ENCODE data around the gene CAV1.

Gene CAV1

GRCh38 chr7:116598861-116599260, 74.0 kb downstream of the CAV1 start:
- Histone ChIP-seq H3K36me3 (ENCODE audit: insufficient read depth, low read length) (no peaks in the 10 kb centered on the region), H3K9ac (ENCODE audit: low read depth, low read length) (no peak overlapping the region), H3K27me3 (ENCODE audit: insufficient read depth, low read length) (no peaks in the 10 kb centered on the region), H3K4me3 (ENCODE audit: low read length) (no peak overlapping the region), H3K27ac (ENCODE audit: low read depth, low read length) (no peak overlapping the region), H3K9me3 (ENCODE audit: insufficient read depth, low read depth, low read length) (no peaks in the 10 kb centered on the region), H3K4me1 (ENCODE audit: insufficient read depth, low read length) (peaks cover 5% of the 10 kb centered on the region; the same call in 1 of the 2 replicates)
- 95% methylated on average over 3 of the region's 3 CpGs for WGBS

GRCh38 chr7:116601426-116601825, 76.6 kb downstream of the CAV1 start:
- Histone ChIP-seq H3K4me3 (ENCODE audit: low read length) (no peak overlapping the region), H3K27me3 (ENCODE audit: insufficient read depth, low read length) (no peaks in the 10 kb centered on the region), H3K9me3 (ENCODE audit: insufficient read depth, low read depth, low read length) (no peaks in the 10 kb centered on the region), H3K4me1 (ENCODE audit: insufficient read depth, low read length) (peaks cover 5% of the 10 kb centered on the region; the same call in 1 of the 2 replicates), H3K27ac (ENCODE audit: low read depth, low read length) (no peak overlapping the region), H3K9ac (ENCODE audit: low read depth, low read length) (no peak overlapping the region), H3K36me3 (ENCODE audit: insufficient read depth, low read length) (no peaks in the 10 kb centered on the region)
- WGBS = 88% methylated on average over 2 of the region's 2 CpGs

- 86% methylated on average over 2 of the region's 2 CpGs for WGBS
- H3K4me3 ChIP-seq (ENCODE audit: low read length) = no peak overlapping the region
These were observed 82.5 kb downstream of the CAV1 start for GRCh38 chr7:116607299-116607698.

GRCh38 chr7:116610210-116610609, 85.4 kb downstream of the CAV1 start:
- H3K9me3 ChIP-seq (ENCODE audit: insufficient read depth, low read depth, low read length) = no peaks in the 10 kb centered on the region
- H3K4me1 ChIP-seq (ENCODE audit: insufficient read depth, low read length) = peaks cover 14% of the 10 kb centered on the region
- H3K27me3 ChIP-seq (ENCODE audit: insufficient read depth, low read length) = no peaks in the 10 kb centered on the region
- no peak overlapping the region for H3K4me3 ChIP-seq (ENCODE audit: low read length)
- H3K9ac ChIP-seq (ENCODE audit: low read depth, low read length) = no peak overlapping the region
- no peaks in the 10 kb centered on the region for H3K36me3 ChIP-seq (ENCODE audit: insufficient read depth, low read length)
- 100% methylated on average over 2 of the region's 2 CpGs for WGBS
- no peak overlapping the region for H3K27ac ChIP-seq (ENCODE audit: low read depth, low read length)

More at GRCh38 chr7:116607299-116607698, 82.5 kb downstream of the CAV1 start:
- Histone ChIP-seq H3K36me3 (ENCODE audit: insufficient read depth, low read length) (no peaks in the 10 kb centered on the region), H3K9me3 (ENCODE audit: insufficient read depth, low read depth, low read length) (no peaks in the 10 kb centered on the region), H3K4me1 (ENCODE audit: insufficient read depth, low read length) (peaks cover 5% of the 10 kb centered on the region; the same call in 1 of the 2 replicates), H3K9ac (ENCODE audit: low read depth, low read length) (no peak overlapping the region), H3K27me3 (ENCODE audit: insufficient read depth, low read length) (no peaks in the 10 kb centered on the region), H3K27ac (ENCODE audit: low read depth, low read length) (no peak overlapping the region)

- WGBS = no CpG with 5 or more reads among the region's 2 CpGs
- Histone ChIP-seq H3K4me1 (ENCODE audit: insufficient read depth, low read length) (peaks cover 19% of the 10 kb centered on the region), H3K27me3 (ENCODE audit: insufficient read depth, low read length) (no peaks in the 10 kb centered on the region), H3K4me3 (ENCODE audit: low read length) (no peak overlapping the region), H3K36me3 (ENCODE audit: insufficient read depth, low read length) (no peaks in the 10 kb centered on the region), H3K9ac (ENCODE audit: low read depth, low read length) (no peak overlapping the region), H3K9me3 (ENCODE audit: insufficient read depth, low read depth, low read length) (no peaks in the 10 kb centered on the region), H3K27ac (ENCODE audit: low read depth, low read length) (no peak overlapping the region)
These were observed 85.9 kb downstream of the CAV1 start for GRCh38 chr7:116610721-116611120.
